Lower leg skin (tissue), 4 donors: ENCODE measurements around the gene CAGE1. TPM values are rescaled to one million over a fixed set of nuclear protein-coding genes. Genes with fewer than 3 reads are reported as not detected.

Source experiments
- DNase-seq, 2 donors: peaks; one replicate each; pipeline ENCODE4 v3.0.0-alpha.2; 2019; ENCODE audit warnings: low spot score in 2 of 2
- H3K4me3 ChIP-seq: fragments of 200-600 bp; sonication (generic); 2 replicates; pipeline ENCODE4 v1.5.1; 2017; ENCODE audit warnings: mild to moderate bottlenecking, low read depth; ENCODE audit not compliant: poor library complexity, severe bottlenecking
- POLR2A ChIP-seq, 2 donors: fragments of 450-650 bp; IDR thresholded peaks; one replicate each; pipeline ENCODE4 v1.6.1; 2016 to 2017; ENCODE audit warnings: antibody characterized with exemption in 2 of 2, mild to moderate bottlenecking in 1 of 2, moderate library complexity in 1 of 2
- WGBS, 2 donors: methylation state at CpG; one replicate each; pipeline ENCODE4 v1.1.5; 2018; 5-methylcytosine and 5-hydroxymethylcytosine counted together
- intact Hi-C: fragments of 100-400 bp; cut with DNase I; formaldehyde crosslinking; loops from one replicate; pipeline ENCODE4 v1.15.0; 2023; ENCODE audit warnings: low total_unique reads
- total RNA-seq, 4 donors: library from RNA; depleted of rRNA; stranded (reverse); fragments of >200 nt; gene quantifications; one replicate each; pipeline ENCODE4 v1.1.0, GENCODE V29; 2016
- TF ChIP-seq, protein P1 (sequence below), 3 donors: fragments of 450-650 bp; IDR thresholded peaks; one replicate each; pipeline ENCODE4 v1.5.1; 2016; ENCODE audit warnings: antibody characterized with exemption in 3 of 3, mild to moderate bottlenecking in 3 of 3, moderate library complexity in 2 of 3

CAGE1 gene
- total RNA-seq: not detected

DNA sequence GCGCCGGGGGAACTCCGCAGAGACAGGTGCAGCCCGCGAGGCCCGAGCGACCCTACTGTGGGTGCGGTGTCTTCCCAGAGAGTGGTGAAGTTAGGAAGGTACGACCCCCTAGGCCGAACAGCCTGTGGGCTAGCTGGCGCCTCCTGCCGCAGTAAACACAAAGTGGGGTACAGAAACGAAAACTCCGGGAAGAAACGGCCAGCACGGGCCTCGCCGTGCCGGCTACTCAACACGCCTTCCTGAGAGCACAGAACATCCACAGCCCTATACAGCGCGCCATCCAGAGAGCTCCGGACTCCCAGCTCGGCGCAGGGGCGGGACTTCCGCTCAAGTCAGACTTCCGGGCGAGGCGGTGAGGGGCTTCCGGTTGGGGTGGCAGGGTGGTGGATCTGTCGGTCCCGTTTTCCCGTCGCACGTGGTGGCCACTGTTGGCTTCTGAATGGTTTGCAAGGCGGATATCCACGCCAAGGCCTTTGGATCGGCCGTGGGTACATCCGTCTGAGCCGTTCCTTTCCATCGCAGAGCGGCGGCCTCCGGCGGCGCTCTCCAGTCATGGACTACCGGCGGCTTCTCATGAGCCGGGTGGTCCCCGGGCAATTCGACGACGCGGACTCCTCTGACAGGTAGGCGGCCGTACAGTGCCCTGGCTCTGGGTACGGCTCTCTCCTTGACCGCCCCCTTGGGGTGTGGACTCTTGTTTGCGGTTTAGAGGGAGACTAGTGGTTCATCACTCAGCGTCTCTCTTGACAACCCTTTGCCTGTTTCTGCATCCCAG, at the start of gene CAGE1, which contains the start of gene RIOK1:
CAGE1 (minus strand) TSS at position 292 of the 775 bp plus-strand sequence. CDS start 2,569 bp downstream, outside the sequence.
RIOK1 (plus strand) TSS at position 358 of the 775 bp plus-strand sequence; CDS start at position 553, 195 bp downstream.
- TF ChIP-seq, protein P1, sequence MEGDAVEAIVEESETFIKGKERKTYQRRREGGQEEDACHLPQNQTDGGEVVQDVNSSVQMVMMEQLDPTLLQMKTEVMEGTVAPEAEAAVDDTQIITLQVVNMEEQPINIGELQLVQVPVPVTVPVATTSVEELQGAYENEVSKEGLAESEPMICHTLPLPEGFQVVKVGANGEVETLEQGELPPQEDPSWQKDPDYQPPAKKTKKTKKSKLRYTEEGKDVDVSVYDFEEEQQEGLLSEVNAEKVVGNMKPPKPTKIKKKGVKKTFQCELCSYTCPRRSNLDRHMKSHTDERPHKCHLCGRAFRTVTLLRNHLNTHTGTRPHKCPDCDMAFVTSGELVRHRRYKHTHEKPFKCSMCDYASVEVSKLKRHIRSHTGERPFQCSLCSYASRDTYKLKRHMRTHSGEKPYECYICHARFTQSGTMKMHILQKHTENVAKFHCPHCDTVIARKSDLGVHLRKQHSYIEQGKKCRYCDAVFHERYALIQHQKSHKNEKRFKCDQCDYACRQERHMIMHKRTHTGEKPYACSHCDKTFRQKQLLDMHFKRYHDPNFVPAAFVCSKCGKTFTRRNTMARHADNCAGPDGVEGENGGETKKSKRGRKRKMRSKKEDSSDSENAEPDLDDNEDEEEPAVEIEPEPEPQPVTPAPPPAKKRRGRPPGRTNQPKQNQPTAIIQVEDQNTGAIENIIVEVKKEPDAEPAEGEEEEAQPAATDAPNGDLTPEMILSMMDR (IDR thresholded peaks at IDR 0.05): no peak
- TF ChIP-seq POLR2A (IDR thresholded peaks at IDR 0.05): peak in 1 of 2 donors; percentile 6
- intact Hi-C loops: no loop called here
- peak; percentile 92 to 99 for DNase-seq
- 0 to 1% methylated on average over 58 to 60 of the region's 62 CpGs for WGBS, 2 donors
- H3K4me3 ChIP-seq: peak within 1 kb of the TSS; percentile 68

DNA sequence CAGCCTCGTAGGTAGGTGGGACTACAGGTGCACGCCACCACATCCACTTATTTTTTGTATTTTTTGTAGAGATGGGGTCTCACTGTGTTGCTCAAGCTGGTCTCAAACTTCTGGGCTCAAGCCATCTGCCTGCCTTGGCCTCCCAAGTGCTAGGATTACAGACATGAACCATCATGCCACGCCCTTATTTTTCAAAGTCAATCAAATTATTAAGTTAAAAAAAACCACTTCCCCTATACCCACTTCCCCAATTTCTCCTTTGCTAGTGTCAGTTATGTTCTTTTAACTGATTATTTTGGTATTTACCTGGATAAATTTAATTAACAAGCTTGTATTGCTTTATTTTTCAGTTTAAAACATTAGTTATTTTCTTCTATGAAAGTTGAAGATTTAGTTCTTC, 49.7 kb upstream of the CAGE1 start:
- WGBS, 2 donors: 77 to 88% methylated on average over 3 of the region's 3 CpGs
- DNase-seq: peak in 1 of 2 donors; percentile 23
- TF ChIP-seq POLR2A (IDR thresholded peaks at IDR 0.05): no peak
- TF ChIP-seq, protein P1 (IDR thresholded peaks at IDR 0.05): no peak
- intact Hi-C loops: loop anchor here (1.0 kb wide), 1 partner anchor 14 kb away; no protein-coding TSS in a partner anchor
- no peak overlapping the region for H3K4me3 ChIP-seq

DNA sequence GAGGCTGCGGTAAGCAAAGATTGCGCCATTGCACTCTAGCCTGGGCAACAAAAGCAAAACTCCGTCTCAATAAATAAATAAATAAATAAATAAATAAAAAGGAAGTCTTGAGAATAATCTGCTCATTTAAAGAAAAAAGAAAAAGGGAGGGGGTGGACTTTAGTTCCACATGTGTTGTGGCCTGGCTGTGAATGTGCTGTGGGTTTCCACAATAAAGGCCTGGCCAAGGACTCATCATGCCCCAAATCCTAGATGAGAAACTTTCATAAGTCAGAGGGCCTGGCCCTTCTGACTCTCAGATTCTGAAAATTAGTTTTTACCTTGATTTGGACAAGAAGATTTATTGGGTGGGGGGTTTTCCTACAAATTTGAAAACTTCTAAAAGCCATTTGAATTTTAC, 48.5 kb upstream of the CAGE1 start:
- no peak for TF ChIP-seq POLR2A (IDR thresholded peaks at IDR 0.05)
- TF ChIP-seq, protein P1 (IDR thresholded peaks at IDR 0.05): no peak
- intact Hi-C loops: no loop called here
- DNase-seq: no peak
- H3K4me3 ChIP-seq: no peak overlapping the region
- 87 to 91% methylated on average over 3 of the region's 3 CpGs for WGBS, 2 donors

DNA sequence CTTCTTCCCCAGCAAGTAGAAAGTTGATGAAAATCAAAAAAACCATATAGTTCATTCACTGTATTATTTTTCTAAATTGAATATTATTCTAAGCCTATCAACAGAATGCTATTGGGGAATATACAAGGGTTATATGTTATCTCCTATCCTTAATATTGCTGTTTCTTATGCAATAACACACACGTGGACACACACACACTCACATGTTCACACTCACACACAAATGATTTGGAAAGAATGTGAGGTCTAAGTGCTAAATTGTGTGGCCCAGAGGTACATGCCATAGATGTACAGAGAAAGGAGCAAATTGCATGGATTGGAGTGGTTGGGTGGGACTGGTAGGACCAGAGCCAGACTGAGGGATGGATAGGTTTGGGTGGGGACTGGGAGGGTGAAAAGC, 45.1 kb upstream of the CAGE1 start:
- H3K4me3 ChIP-seq: no peak overlapping the region
- TF ChIP-seq POLR2A (IDR thresholded peaks at IDR 0.05): no peak
- TF ChIP-seq, protein P1 (IDR thresholded peaks at IDR 0.05): no peak
- DNase-seq: no peak
- intact Hi-C loops: no loop called here
- 53 to 74% methylated on average over 1 of the region's 1 CpG for WGBS, 2 donors

DNA sequence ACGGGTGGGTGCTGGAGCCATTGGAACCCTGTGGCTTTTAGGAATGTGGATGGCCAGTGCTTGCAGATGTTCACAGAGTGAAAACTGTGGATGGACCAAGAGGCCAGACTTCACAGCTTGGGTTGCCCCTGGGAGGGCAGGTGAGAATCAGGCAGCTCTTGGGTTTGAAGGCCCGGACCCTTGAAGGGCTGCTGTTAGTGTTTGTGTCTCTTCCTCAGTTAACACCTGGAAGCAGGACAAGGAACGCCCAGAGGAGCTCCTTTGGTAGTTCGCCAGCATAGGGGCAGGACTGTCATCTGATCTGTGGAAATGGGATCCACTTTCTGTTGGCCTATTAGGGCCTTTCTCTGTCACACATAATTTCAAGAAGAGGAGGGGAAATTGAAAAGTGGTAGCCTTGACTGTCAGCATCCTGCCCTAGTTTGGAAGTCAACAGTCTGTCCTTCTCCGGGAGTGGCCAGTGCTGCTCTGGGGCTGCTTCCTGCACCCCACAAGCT, 43.6 kb upstream of the CAGE1 start:
- intact Hi-C loops: no loop called here
- H3K4me3 ChIP-seq: no peak overlapping the region
- no peak for TF ChIP-seq POLR2A (IDR thresholded peaks at IDR 0.05)
- TF ChIP-seq, protein P1 (IDR thresholded peaks at IDR 0.05): no peak
- WGBS, 2 donors: 47 to 61% methylated on average over 5 of the region's 5 CpGs
- no peak for DNase-seq
